ENCODE measurements around the gene TMEM86B.

The TMEM86B gene

GRCh38 chr19:55257461-55258420 is 29.2 kb upstream of the TMEM86B start:
- DNase-seq (ENCODE audit: low read depth in 2 of 2), result no peak

- DNase-seq (ENCODE audit: low read depth in 2 of 2), result no peak
These were observed 28.2 kb upstream of the TMEM86B start for GRCh38 chr19:55256562-55257460.

DNA sequence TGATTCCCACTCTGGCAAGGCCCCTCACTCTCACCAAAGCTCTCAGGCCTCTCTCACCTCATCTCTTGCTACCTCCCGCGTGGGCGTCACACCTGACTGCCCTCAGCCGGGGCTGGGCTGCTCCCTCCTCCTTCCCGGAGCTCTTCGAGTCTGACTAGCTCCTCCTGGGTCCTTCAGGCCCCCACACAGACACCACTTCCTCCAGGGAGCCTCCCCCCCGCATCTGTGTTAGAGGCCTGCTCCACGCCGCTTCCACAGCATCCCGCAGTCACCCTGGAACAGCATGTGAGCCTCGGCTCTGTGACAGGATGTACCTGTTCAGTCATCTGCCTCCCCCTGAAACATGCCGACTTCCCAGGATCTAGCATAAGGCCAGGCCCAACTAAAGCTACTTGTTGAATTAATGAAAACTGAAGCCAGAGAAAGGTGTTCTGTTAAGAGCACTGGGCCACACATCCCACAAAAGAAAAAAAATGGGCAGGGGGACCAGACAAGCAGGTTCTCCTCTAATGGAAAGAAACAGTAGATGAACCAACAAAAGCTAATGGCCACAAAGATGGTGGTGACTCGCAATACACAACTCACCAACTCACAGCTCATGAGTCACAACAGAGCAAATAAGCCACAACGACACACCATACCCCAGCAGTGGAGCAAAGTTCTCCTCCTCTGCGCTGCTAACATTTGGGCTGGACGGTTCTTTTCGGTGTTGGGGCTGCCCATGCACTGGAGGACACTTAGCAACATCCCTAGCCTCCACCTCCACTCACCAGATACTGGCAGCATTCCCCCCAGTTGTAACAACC is 27.3 kb upstream of the TMEM86B start:
- no peak for DNase-seq (ENCODE audit: low read depth in 2 of 2)

DNA sequence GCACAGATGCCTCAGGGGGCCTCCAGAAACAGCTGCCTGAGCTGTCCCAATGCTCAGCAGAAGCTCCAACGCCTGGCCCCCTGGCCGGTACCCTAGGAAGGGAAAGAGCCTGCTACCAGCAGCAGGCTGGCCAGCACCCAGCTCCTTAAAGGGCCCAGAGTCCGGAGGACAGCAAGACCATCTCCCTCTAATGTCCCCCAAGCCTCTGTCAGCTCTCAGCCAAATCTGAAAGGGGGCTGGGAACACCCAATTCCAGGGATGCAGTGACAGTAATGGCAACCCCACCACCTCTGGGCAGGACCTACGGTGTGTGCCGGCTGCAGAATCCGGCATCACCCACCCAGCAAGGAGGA is 26.0 kb upstream of the TMEM86B start:
- no peak for DNase-seq (ENCODE audit: low read depth in 2 of 2)

- peak in 1 of 2 donors; percentile 37 for DNase-seq (ENCODE audit: low read depth in 2 of 2)
These were observed 25.5 kb upstream of the TMEM86B start for GRCh38 chr19:55253842-55254624.

DNA sequence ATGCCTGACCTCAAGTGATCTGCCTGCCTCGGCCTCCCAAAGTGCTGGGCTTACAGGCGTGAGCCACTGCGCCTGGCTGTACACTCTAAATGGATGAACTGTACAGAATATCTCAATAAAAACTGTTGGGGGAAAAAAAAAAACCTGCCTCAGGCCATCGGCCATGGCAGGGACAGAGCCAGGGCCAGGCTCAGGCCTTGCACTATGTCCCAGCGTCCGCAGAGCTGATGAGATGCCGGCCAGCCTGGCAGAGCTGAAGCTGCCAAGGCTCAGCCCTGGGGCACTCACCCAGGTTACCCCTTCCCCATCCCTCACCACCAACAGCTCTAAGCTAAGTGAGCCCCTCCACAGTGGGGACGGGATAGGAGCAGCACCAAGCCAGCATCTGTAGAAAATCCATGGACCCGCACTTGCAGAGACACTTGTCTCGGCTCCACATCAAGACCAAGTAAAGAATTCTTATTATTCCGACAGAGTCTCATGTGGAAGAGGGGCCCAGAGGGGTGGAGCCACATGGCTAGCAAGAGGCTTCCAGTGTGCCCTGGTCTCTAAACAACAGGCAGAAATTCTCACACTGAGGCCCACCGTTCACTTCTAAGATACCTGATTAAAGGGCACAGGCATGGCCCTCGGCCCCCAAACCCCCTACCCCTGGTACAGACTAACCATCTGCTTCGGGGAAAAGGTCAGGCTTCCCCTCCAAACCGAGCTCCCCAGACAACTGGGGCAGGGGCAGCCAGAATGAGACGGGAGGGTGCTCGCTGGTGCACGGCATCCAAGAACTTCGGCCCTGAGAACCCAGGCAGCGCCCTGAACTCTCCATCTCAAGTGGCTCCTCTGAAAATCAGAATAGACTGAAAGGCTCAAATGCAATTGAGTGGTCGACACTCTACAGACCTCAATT is 24.4 kb upstream of the TMEM86B start:
- DNase-seq (ENCODE audit: low read depth in 2 of 2), result no peak

DNA sequence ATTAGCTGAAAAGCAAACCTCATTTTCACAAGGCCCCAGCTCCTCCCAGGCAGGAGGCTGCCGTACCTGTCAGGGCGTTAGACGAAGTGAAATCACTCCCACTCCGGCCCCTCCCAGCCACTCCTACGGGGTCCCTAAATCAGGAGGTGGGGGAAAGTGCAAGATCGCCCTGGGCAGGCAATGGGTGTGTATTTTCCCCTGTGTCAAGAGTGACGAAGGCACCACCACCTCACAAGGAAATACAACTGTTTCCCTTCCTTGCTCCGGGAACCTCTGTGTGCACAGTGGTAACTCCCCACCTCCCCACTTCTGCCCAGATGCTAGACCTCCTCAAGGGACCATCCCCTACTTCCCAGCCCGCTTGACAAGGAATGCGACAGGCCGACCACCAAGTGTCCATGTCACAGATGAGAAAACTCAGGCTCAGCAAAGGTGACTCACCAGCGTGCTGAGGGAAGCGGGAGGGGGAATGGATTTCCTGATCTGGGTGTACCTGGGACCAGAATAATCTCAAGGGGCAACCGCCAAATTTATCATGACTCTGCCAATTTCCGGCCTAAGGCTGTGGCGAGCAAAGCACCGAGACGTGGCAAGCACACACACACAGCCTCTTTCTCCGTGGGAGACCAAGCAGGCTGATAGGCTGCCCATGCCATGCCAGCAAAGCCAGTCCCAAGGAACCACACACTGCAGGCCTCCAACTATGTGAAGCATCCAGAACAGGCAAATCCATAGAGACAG is 22.9 kb upstream of the TMEM86B start:
- DNase-seq (ENCODE audit: low read depth in 2 of 2), result no peak

DNA sequence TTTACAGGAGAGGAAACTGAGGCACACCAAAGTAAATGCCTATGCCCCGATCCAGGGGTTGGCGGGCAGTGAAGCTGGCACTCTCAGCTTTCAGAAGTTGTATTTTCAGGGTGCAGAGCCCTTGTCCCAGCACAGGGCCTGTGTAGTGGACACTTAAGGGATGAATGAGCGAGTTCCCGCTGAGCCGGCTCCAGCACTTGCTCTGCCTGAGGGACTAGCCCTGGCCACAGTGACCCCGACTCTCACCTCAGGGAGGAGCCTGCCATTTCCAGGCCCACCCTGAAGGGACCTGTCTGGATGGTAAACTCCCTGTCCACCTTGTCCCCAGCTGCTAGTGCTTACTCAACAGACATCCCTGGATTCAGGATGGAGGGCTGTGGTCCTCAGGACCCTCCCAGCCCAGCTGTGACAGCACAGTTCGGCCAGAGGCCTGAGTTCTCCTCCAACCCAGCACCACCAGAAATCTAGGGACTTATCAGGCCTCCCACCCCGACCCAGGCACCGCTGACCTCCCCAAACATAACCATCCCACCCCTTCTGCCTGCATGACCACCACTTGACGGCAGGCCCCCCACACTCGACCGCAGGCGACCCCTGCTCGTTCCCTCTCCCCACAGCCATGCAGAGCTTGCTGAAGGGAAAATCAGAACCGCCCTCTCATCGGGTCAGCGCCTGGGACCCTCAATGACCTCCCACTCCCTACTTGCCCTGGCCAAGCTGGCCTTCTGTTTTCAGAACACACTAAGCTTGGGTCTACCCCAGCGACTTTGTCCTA is 21.9 kb upstream of the TMEM86B start:
- no peak for DNase-seq (ENCODE audit: low read depth in 2 of 2)

- no peak for DNase-seq (ENCODE audit: low read depth in 2 of 2)
These were observed 21.3 kb upstream of the TMEM86B start for GRCh38 chr19:55249841-55250240.

- DNase-seq (ENCODE audit: low read depth in 2 of 2), result no peak
These were observed 20.1 kb upstream of the TMEM86B start for GRCh38 chr19:55248704-55249103.

GRCh38 chr19:55248166-55248675 is 19.7 kb upstream of the TMEM86B start:
- no peak for DNase-seq (ENCODE audit: low read depth in 2 of 2)

DNA sequence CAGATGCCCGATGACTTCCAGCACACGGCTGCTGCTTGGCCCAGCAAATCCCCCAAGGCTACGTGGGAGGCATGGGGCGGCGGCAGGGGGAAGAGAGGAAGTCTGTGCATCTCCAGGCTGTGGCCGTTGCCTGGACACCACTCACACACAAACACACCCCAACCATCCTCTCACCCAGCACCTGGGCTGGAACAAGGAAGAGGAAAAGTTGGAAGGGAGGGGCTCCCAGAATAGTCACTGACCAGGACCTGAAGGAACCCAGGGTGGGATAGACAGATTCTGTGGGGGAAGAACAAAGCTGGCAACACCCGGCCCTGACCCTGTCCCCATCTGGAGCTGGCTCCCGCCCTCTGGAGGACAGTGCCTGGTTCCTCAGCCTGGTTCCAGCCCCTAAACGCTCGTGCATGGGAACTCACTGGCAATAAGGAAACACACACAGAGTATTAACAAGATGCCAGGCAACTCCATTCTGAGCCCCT is 19.1 kb upstream of the TMEM86B start:
- no peak for DNase-seq (ENCODE audit: low read depth in 2 of 2)

- no peak for DNase-seq (ENCODE audit: low read depth in 2 of 2)
These were observed 18.2 kb upstream of the TMEM86B start for GRCh38 chr19:55246462-55247451.

GRCh38 chr19:55245236-55245904 is 16.8 kb upstream of the TMEM86B start:
- DNase-seq (ENCODE audit: low read depth in 2 of 2), result no peak

- DNase-seq (ENCODE audit: low read depth in 2 of 2), result no peak
These were observed 15.6 kb upstream of the TMEM86B start for GRCh38 chr19:55244004-55244680.

DNA sequence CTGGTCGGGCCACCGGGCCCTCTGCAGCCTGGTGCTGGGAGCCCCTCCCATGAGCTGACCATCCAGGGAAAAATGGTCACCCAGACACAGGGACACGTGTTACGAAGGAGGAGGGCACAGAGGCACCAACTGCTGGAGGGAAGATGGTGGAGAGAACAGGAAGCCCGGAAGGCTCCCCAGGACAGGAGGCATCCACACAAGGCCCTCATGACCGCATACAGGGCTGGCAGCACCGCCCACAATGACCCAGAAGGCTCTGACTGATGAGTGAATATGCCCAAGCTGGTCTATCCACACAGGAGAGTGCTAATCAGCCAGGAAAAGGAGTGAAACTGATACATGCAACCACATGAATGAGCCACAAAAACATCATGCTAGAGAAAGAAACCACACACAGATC is 14.0 kb upstream of the TMEM86B start:
- no peak for DNase-seq (ENCODE audit: low read depth in 2 of 2)
